Neural cell (in vitro differentiated cells): ENCODE data around the gene STK32A. TPM values are rescaled to one million over a fixed set of nuclear protein-coding genes. Genes with fewer than 3 reads are reported as not detected.

Experiments used
- H2AFZ ChIP-seq: fragments of 200-600, 300-800 bp; sonication (generic), shearing (Covaris generic); 2 replicates; pipeline ENCODE4 v1.6.0; 2014; ENCODE audit warnings: low read depth, mild to moderate bottlenecking, antibody characterized with exemption, low read length, moderate library complexity
- H3F3A ChIP-seq: fragments of 200-600 bp; shearing (Covaris generic); 2 replicates; pipeline ENCODE4 v1.6.1; 2016; ENCODE audit warnings: mild to moderate bottlenecking, moderate library complexity, mixed read lengths, antibody characterized with exemption, low read length; ENCODE audit not compliant: insufficient read depth, poor library complexity, severe bottlenecking
- H3K27ac ChIP-seq: fragments of 200-600, 300-800 bp; sonication (generic), shearing (Covaris generic); 2 replicates; pipeline ENCODE4 v1.5.1; 2014; ENCODE audit warnings: mild to moderate bottlenecking, low read length, moderate library complexity
- H3K27me3 ChIP-seq: fragments of 300-800, 200-600 bp; sonication (generic), shearing (Covaris generic); 2 replicates; pipeline ENCODE4 v1.6.0; 2014; ENCODE audit warnings: mild to moderate bottlenecking, low read depth, low read length, moderate library complexity; ENCODE audit not compliant: insufficient read depth
- H3K36me3 ChIP-seq: fragments of 300-800, 200-600 bp; sonication (generic), shearing (Covaris generic); 2 replicates; pipeline ENCODE4 v1.5.1; 2014; ENCODE audit warnings: mild to moderate bottlenecking, antibody characterized with exemption, low read length, moderate library complexity; ENCODE audit not compliant: insufficient read depth
- H3K4me2 ChIP-seq: fragments of 300-800, 200-600 bp; sonication (generic), shearing (Covaris generic); 2 replicates; pipeline ENCODE4 v1.6.0; 2014; ENCODE audit warnings: mild to moderate bottlenecking, low read length
- H3K4me3 ChIP-seq: fragments of 300-800, 200-600 bp; sonication (generic), shearing (Covaris generic); 2 replicates; pipeline ENCODE4 v1.5.1; 2014; ENCODE audit warnings: mild to moderate bottlenecking, low read length, moderate library complexity
- H3K79me2 ChIP-seq: fragments of 200-600 bp; shearing (Covaris generic); replicated peaks from 2 replicates; pipeline ENCODE4 v1.6.0; 2014; ENCODE audit warnings: mild to moderate bottlenecking, low read length, moderate library complexity; ENCODE audit not compliant: insufficient read depth
- H3K9ac ChIP-seq: fragments of 300-800, 200-600 bp; sonication (generic), shearing (Covaris generic); 2 replicates; pipeline ENCODE4 v1.6.1; 2016; ENCODE audit warnings: mild to moderate bottlenecking, low read length, mixed read lengths
- H3K9me2 ChIP-seq: fragments of 200-600 bp; shearing (Covaris generic); 2 replicates; pipeline ENCODE4 v1.6.1; 2016; ENCODE audit warnings: mild to moderate bottlenecking, low read length, mixed read lengths; ENCODE audit not compliant: insufficient read depth
- H3K9me3 ChIP-seq: fragments of 200-600, 300-800 bp; sonication (generic), shearing (Covaris generic); 2 replicates; pipeline ENCODE4 v1.6.1; 2016; ENCODE audit warnings: mild to moderate bottlenecking, mixed run types, low read length, moderate library complexity, mixed read lengths
- H4K20me1 ChIP-seq: fragments of 200-600 bp; shearing (Covaris generic); 2 replicates; pipeline ENCODE4 v1.6.1; 2016; ENCODE audit warnings: mild to moderate bottlenecking, mixed run types; ENCODE audit not compliant: insufficient read depth
- CTCF ChIP-seq: fragments of 450-650 bp; IDR thresholded peaks from 2 replicates; pipeline ENCODE4 v1.5.1; 2014; ENCODE audit warnings: antibody characterized with exemption, mild to moderate bottlenecking, moderate library complexity; ENCODE audit not compliant: poor library complexity, severe bottlenecking
- EP300 ChIP-seq: fragments of 450-650 bp; conservative IDR thresholded peaks from 2 replicates; pipeline ENCODE4 v1.6.1; 2014; ENCODE audit warnings: antibody characterized with exemption, mild to moderate bottlenecking, moderate library complexity; ENCODE audit not compliant: poor library complexity, severe bottlenecking
- EZH2 ChIP-seq: fragments of 200-600, 300-800 bp; shearing (Covaris generic), sonication (generic); IDR thresholded peaks from 2 replicates; pipeline ENCODE4 v1.6.1; 2014; ENCODE audit warnings: antibody characterized with exemption, low read length, borderline replicate concordance, mild to moderate bottlenecking; ENCODE audit not compliant: insufficient read depth, poor library complexity, severe bottlenecking
- MXI1 ChIP-seq: fragments of 450-650 bp; conservative IDR thresholded peaks from 2 replicates; pipeline ENCODE4 v1.6.1; 2014; ENCODE audit warnings: antibody characterized with exemption, mild to moderate bottlenecking; ENCODE audit not compliant: poor library complexity, severe bottlenecking
- POLR2AphosphoS5 ChIP-seq: IDR thresholded peaks from 2 replicates; pipeline ENCODE4 v1.6.1; 2012
- RAD21 ChIP-seq: fragments of 450-650 bp; conservative IDR thresholded peaks from 2 replicates; pipeline ENCODE4 v1.6.1; 2014; ENCODE audit warnings: antibody characterized with exemption, mild to moderate bottlenecking, moderate library complexity
- REST ChIP-seq: IDR thresholded peaks from 2 replicates; pipeline ENCODE4 v1.6.1; 2012; ENCODE audit warnings: borderline replicate concordance
- SMC3 ChIP-seq: fragments of 450-650 bp; conservative IDR thresholded peaks from 2 replicates; pipeline ENCODE4 v1.6.1; 2014; ENCODE audit warnings: antibody characterized with exemption, mild to moderate bottlenecking, moderate library complexity; ENCODE audit not compliant: poor library complexity
- TAF1 ChIP-seq: IDR thresholded peaks from 2 replicates; pipeline ENCODE4 v1.6.1; 2012; ENCODE audit warnings: low read depth
- polyA plus RNA-seq: library from polyadenylated mRNA; depleted of rRNA; stranded (reverse); fragments of >200 nt; gene quantifications from 2 replicates; pipeline ENCODE4 v1.2.3, GENCODE V29; 2014

STK32A gene
- polyA plus RNA-seq, 1 donor from 2014 or later, result 23.1 TPM

- Histone ChIP-seq H3K9ac (no peak overlapping the region), H3K9me2 (no peaks in the 10 kb centered on the region), H3K4me3 (no peak overlapping the region), H4K20me1 (no peaks in the 10 kb centered on the region), H3K36me3 (no peaks in the 10 kb centered on the region), H3K9me3 (no peaks in the 10 kb centered on the region), H3K27ac (no peak overlapping the region), H3K4me2 (no peak overlapping the region), H2AFZ (no peak overlapping the region), H3K27me3 (no peaks in the 10 kb centered on the region), H3F3A (peaks cover 9% of the 10 kb centered on the region), H3K79me2 (no peaks in the 10 kb centered on the region)
- no peak for TF ChIP-seq EZH2
- TF ChIP-seq POLR2AphosphoS5, result peak; percentile 48
- TF ChIP-seq EP300, result no peak
Observed at GRCh38 chr5:147384346-147385193, 149.7 kb downstream of the STK32A start.

- Histone ChIP-seq H3K79me2 (no peaks in the 10 kb centered on the region), H3K4me2 (no peak overlapping the region), H3K27ac (no peak overlapping the region), H3F3A (peaks cover 11% of the 10 kb centered on the region), H3K36me3 (peaks cover 6% of the 10 kb centered on the region), H3K9ac (no peak overlapping the region), H2AFZ (no peak overlapping the region), H3K4me3 (no peak overlapping the region), H3K9me2 (no peaks in the 10 kb centered on the region), H3K9me3 (no peaks in the 10 kb centered on the region), H4K20me1 (no peaks in the 10 kb centered on the region), H3K27me3 (no peaks in the 10 kb centered on the region)
- TF ChIP-seq SMC3 (no peak), REST (no peak), RAD21 (no peak), TAF1 (no peak), POLR2AphosphoS5 (no peak), EP300 (no peak), EZH2 (no peak), CTCF (no peak), MXI1 (no peak)
Observed at GRCh38 chr5:147387109-147387508, 152.3 kb downstream of the STK32A start.
